HEK293T (cell line): Measurements from ENCODE around the gene ABCB9.

ENCODE experiments used
- CTCF ChIA-PET: fragments of 350-600 bp; formaldehyde crosslinking; extraction: SDS; loops from one replicate; lab custom pipeline; 2021; ENCODE audit warnings: antibody characterized with exemption, inconsistent platforms; lab: Yijun Ruan, JAX
- POLR2A ChIA-PET: fragments of 350-600 bp; formaldehyde crosslinking; extraction: SDS; loops from one replicate; lab custom pipeline; 2020; ENCODE audit warnings: antibody characterized with exemption, inconsistent platforms; lab: Yijun Ruan, JAX
- DNase-seq: peaks from one replicate; pipeline ENCODE4 v3.0.0; 2012; ENCODE audit warnings: mixed read lengths; ENCODE audit errors: extremely low spot score
- ARNT ChIP-seq: fragments of 450-650 bp; IDR thresholded peaks from 2 replicates; pipeline ENCODE4 v1.6.1; 2017; ENCODE audit warnings: mild to moderate bottlenecking
- BHLHE40 ChIP-seq: fragments of 450-650 bp; IDR thresholded peaks from 2 replicates; pipeline ENCODE4 v1.6.1; 2016; ENCODE audit warnings: mild to moderate bottlenecking, moderate library complexity, borderline replicate concordance
- CTBP1 ChIP-seq: fragments of 450-650 bp; IDR thresholded peaks from 2 replicates; pipeline ENCODE4 v1.6.1; 2016; ENCODE audit warnings: borderline replicate concordance
- ELF4 ChIP-seq: fragments of 450-650 bp; IDR thresholded peaks from 2 replicates; pipeline ENCODE4 v1.6.1; 2017; ENCODE audit warnings: antibody characterized with exemption
- FOXA1 ChIP-seq: fragments of 450-650 bp; IDR thresholded peaks from 2 replicates; pipeline ENCODE4 v1.6.1; 2016; ENCODE audit warnings: mild to moderate bottlenecking
- FOXK2 ChIP-seq: fragments of 450-650 bp; IDR thresholded peaks from 2 replicates; pipeline ENCODE4 v1.6.1; 2016; ENCODE audit warnings: mild to moderate bottlenecking
- FOXM1 ChIP-seq: fragments of 450-650 bp; IDR thresholded peaks from 2 replicates; pipeline ENCODE4 v1.6.1; 2017; ENCODE audit warnings: mild to moderate bottlenecking, borderline replicate concordance
- HDGF ChIP-seq: fragments of 450-650 bp; IDR thresholded peaks from 2 replicates; pipeline ENCODE4 v1.6.1; 2017; ENCODE audit warnings: antibody characterized with exemption, borderline replicate concordance
- L3MBTL2 ChIP-seq: fragments of 450-650 bp; conservative IDR thresholded peaks from 2 replicates; pipeline ENCODE4 v1.6.1; 2016; ENCODE audit warnings: mild to moderate bottlenecking
- LEF1 ChIP-seq: fragments of 450-650 bp; IDR thresholded peaks from 2 replicates; pipeline ENCODE4 v1.6.1; 2017; ENCODE audit warnings: mild to moderate bottlenecking, borderline replicate concordance
- NFRKB ChIP-seq: fragments of 450-650 bp; IDR thresholded peaks from 2 replicates; pipeline ENCODE4 v1.6.1; 2016; ENCODE audit warnings: mild to moderate bottlenecking, moderate library complexity
- SP1 ChIP-seq: fragments of 450-650 bp; IDR thresholded peaks from 2 replicates; pipeline ENCODE4 v1.6.1; 2017
- SUZ12 ChIP-seq: fragments of 450-650 bp; IDR thresholded peaks from 2 replicates; pipeline ENCODE4 v1.6.1; 2016; ENCODE audit warnings: mild to moderate bottlenecking
- TARDBP ChIP-seq: fragments of 450-650 bp; IDR thresholded peaks from 2 replicates; pipeline ENCODE4 v1.6.1; 2016
- ZNF384 ChIP-seq: fragments of 450-650 bp; IDR thresholded peaks from 2 replicates; pipeline ENCODE4 v1.6.1; 2016
- TF ChIP-seq, protein P1 (sequence below): fragments of 450-650 bp; IDR thresholded peaks from 2 replicates; pipeline ENCODE4 v1.6.1; 2016

Gene ABCB9

GRCh38 chr12:122983789-122984515 lies 17.7 kb upstream of the ABCB9 start:
- TF ChIP-seq SUZ12 (no peak), NFRKB (no peak), SP1 (no peak), HDGF (no peak), ELF4 (no peak), TARDBP (no peak), ARNT (no peak), BHLHE40 (no peak), CTBP1 (no peak), FOXA1 (no peak), L3MBTL2 (no peak), FOXK2 (no peak), FOXM1 (no peak)
- TF ChIP-seq, protein P1, sequence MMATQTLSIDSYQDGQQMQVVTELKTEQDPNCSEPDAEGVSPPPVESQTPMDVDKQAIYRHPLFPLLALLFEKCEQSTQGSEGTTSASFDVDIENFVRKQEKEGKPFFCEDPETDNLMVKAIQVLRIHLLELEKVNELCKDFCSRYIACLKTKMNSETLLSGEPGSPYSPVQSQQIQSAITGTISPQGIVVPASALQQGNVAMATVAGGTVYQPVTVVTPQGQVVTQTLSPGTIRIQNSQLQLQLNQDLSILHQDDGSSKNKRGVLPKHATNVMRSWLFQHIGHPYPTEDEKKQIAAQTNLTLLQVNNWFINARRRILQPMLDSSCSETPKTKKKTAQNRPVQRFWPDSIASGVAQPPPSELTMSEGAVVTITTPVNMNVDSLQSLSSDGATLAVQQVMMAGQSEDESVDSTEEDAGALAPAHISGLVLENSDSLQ = no peak
- no peak for DNase-seq
- ChIA-PET POLR2A (interaction anchor here (1.0 to 2.8 kb wide), 3 partner anchors 8 to 248 kb away, joined by 3 to 15 read pairs (median 4); partner anchors contain the start of genes MPHOSPH9 and MTRFR), CTCF (no interaction called here)

GRCh38 chr12:122982963-122983788 lies 16.9 kb upstream of the ABCB9 start:
- POLR2A ChIA-PET = interaction anchor here (0.6 to 2.8 kb wide), 3 partner anchors 9 to 417 kb away, joined by 3 to 15 read pairs (median 3); partner anchors contain the start of genes MPHOSPH9 and MTRFR
- CTCF ChIA-PET = no interaction called here
- DNase-seq = no peak
- no peak for TF ChIP-seq HDGF
- no peak for TF ChIP-seq TARDBP
- no peak for TF ChIP-seq LEF1
- TF ChIP-seq SUZ12 = no peak
- TF ChIP-seq ELF4 = no peak
- TF ChIP-seq L3MBTL2 = no peak
- TF ChIP-seq CTBP1 = no peak
- no peak for TF ChIP-seq BHLHE40
- no peak for TF ChIP-seq NFRKB
- no peak for TF ChIP-seq FOXA1
- TF ChIP-seq ARNT = no peak
- no peak for TF ChIP-seq FOXK2
- TF ChIP-seq ZNF384 = no peak
- TF ChIP-seq, protein P1 = no peak
- no peak for TF ChIP-seq FOXM1
- TF ChIP-seq SP1 = no peak

DNA sequence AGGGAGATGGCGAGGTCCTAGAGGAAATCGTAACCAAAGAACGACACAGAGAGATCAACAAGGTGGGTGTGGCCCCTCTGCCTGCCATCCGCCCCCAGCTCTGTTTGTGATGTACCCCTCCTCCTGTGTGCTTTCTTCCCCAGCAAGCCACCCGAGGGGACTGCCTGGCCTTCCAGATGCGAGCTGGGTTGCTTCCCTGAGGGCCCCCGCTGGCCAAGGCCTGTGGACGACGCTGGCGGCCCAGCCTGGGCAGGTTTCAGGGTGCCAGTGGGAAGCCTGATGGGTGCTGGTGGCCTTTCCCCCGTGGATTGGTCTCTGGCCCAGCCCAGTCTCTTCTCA lies 16.2 kb upstream of the ABCB9 start:
- DNase-seq = no peak
- TF ChIP-seq, protein P1 = no peak
- TF ChIP-seq BHLHE40 (no peak), FOXK2 (no peak), SUZ12 (no peak), ELF4 (no peak), HDGF (no peak)
- CTCF ChIA-PET = no interaction called here
- POLR2A ChIA-PET = interaction anchor here (0.6 kb wide), 1 partner anchor 418 kb away, joined by 3 read pairs; no protein-coding TSS in a partner anchor

DNA sequence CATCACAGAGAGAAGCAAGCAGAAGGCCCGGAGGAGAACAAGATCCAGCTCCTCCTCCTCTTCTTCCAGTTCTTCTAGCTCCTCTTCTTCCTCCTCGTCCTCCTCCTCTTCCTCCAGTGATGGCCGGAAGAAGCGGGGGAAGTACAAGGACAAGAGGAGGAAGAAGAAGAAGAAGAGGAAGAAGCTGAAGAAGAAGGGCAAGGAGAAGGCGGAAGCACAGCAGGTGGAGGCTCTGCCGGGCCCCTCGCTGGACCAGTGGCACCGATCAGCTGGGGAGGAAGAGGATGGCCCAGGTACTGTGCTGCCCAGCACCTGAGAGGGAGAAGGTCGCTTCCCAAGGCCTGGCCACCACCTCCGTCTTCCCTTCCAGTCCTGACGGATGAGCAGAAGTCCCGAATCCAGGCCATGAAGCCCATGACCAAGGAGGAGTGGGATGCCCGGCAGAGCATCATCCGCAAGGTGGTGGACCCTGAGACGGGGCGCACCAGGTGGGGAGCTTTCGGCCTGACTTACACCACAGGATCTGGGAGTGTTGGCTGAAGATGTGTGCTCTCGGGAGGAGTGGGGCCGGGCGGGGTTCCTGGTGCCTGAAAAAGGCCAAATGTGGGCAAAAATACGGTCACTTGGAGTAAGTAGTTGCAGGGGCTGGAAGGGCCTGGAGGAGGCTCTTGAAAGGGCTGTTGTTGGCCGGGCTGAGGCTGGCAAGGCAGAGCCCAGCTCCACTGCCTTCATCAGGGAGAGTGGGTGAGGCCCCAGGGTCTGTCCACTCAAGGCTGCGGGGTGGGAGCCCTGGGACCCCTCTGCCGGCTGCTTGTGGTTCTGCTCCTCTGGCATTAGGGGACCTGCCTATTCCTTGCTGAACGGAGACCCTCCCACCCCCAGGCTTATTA lies 15.6 kb upstream of the ABCB9 start:
- TF ChIP-seq BHLHE40 = no peak
- TF ChIP-seq L3MBTL2 = no peak
- TF ChIP-seq SUZ12 = no peak
- TF ChIP-seq LEF1 = no peak
- TF ChIP-seq, protein P1 = no peak
- no peak for TF ChIP-seq CTBP1
- TF ChIP-seq NFRKB = no peak
- no peak for TF ChIP-seq FOXK2
- no peak for TF ChIP-seq FOXM1
- no peak for TF ChIP-seq SP1
- DNase-seq = no peak
- ChIA-PET CTCF (no interaction called here), POLR2A (interaction anchor here (0.6 to 2.5 kb wide), 2 partner anchors 15 to 419 kb away, joined by 3 to 17 read pairs; partner anchors contain the start of gene ABCB9)
